CD4-positive, alpha-beta memory T cell (primary cell): ENCODE results near the gene CEACAM19. TPM values are rescaled to one million over a fixed set of nuclear protein-coding genes. Genes with fewer than 3 reads are reported as not detected.
"Not testable (repeated sequence)": the region's sequence is repeated elsewhere in the genome, so short reads cannot be mapped to it uniquely, and the experiment has no call there.

Experiments
- CTCF ChIA-PET: fragments of 350-600 bp; sonication (Branson Sonifier 250); formaldehyde crosslinking; loops from one replicate; lab custom pipeline; 2021; ENCODE audit warnings: inconsistent platforms; ENCODE audit not compliant: partially characterized antibody; lab: Charles Lee
- POLR2A ChIA-PET: fragments of 350-600 bp; sonication (Branson Sonifier 250); formaldehyde crosslinking; loops from one replicate; lab custom pipeline; 2021; ENCODE audit not compliant: partially characterized antibody; lab: Charles Lee
- DNase-seq, 5 donors: peaks; one replicate each; pipeline versions ENCODE4 v3.0.0 to v3.0.0-alpha.2; 2020 to 2022; ENCODE audit warnings: mixed read lengths in 1 of 5
- H3K27ac ChIP-seq: one replicate; pipeline ENCODE4 v1.7.0; 2013; ENCODE audit warnings: low read depth, low read length
- H3K27me3 ChIP-seq: 2 replicates; pipeline ENCODE4 v1.7.0; 2013; ENCODE audit warnings: mild to moderate bottlenecking, low read length, moderate library complexity; ENCODE audit not compliant: insufficient read depth
- H3K36me3 ChIP-seq: 2 replicates; pipeline ENCODE4 v1.7.0; 2013; ENCODE audit warnings: mild to moderate bottlenecking, low read length, moderate library complexity; ENCODE audit not compliant: insufficient read depth
- H3K4me1 ChIP-seq: 2 replicates; pipeline ENCODE4 v1.7.0; 2013; ENCODE audit warnings: mild to moderate bottlenecking, low read length, moderate library complexity; ENCODE audit not compliant: insufficient read depth
- H3K4me3 ChIP-seq, 2 donors: one replicate each; pipeline ENCODE4 v1.7.0; 2013; ENCODE audit warnings: low read length in 2 of 2, mild to moderate bottlenecking in 1 of 2
- H3K9me3 ChIP-seq, 2 donors: one replicate each; pipeline ENCODE4 v1.7.0; 2013; ENCODE audit warnings: low read length in 2 of 2, control low read depth in 1 of 2; ENCODE audit not compliant: control insufficient read depth in 1 of 2
- H3K27ac Mint-ChIP-seq, 7 donors: one replicate each; pipeline ENCODE4 v1.8.0; 2020 to 2021; ENCODE audit warnings: mixed read lengths in 7 of 7, mild to moderate bottlenecking in 6 of 7, inconsistent platforms in 3 of 7, moderate library complexity in 3 of 7
- H3K27me3 Mint-ChIP-seq, 2 donors: one replicate each; pipeline ENCODE4 v1.8.0; 2020 to 2021; ENCODE audit warnings: mixed read lengths in 2 of 2
- H3K36me3 Mint-ChIP-seq, 2 donors: one replicate each; pipeline ENCODE4 v1.8.0; 2020 to 2021; ENCODE audit warnings: mixed read lengths in 2 of 2, inconsistent platforms in 1 of 2, mild to moderate bottlenecking in 1 of 2
- H3K4me1 Mint-ChIP-seq, 4 donors: one replicate each; pipeline ENCODE4 v1.8.0; 2020 to 2021; ENCODE audit warnings: mixed read lengths in 4 of 4, mild to moderate bottlenecking in 1 of 4
- H3K4me3 Mint-ChIP-seq, 8 donors: one replicate each; pipeline ENCODE4 v1.8.0; 2020 to 2021; ENCODE audit warnings: mixed read lengths in 8 of 8, mild to moderate bottlenecking in 7 of 8, moderate library complexity in 6 of 8, inconsistent platforms in 3 of 8
- H3K9me3 Mint-ChIP-seq, 8 donors: one replicate each; pipeline ENCODE4 v1.8.0; 2020 to 2021; ENCODE audit warnings: mixed read lengths in 8 of 8, mild to moderate bottlenecking in 5 of 8, inconsistent platforms in 3 of 8, moderate library complexity in 1 of 8
- intact Hi-C: fragments of 100-400 bp; cut with micrococcal nuclease; formaldehyde crosslinking; loops from one replicate; pipeline ENCODE4 v1.15.1; 2023
- polyA plus RNA-seq, 2 donors: library from polyadenylated mRNA; unstranded; fragments of 300-500 nt; fragmentation: Illumina TruSeq; gene quantifications; one replicate each; pipeline ENCODE4 v1.2.3, GENCODE V29; 2021
- total RNA-seq, 2 experiments: library from RNA; stranded (reverse); gene quantifications; one replicate each; pipeline ENCODE4 v1.2.3, GENCODE V29; 2021

CEACAM19 gene
- total and polyA plus RNA-seq, 4 experiments from 2014 or later: 1.3 to 1.4 TPM; not detected in 2

DNA sequence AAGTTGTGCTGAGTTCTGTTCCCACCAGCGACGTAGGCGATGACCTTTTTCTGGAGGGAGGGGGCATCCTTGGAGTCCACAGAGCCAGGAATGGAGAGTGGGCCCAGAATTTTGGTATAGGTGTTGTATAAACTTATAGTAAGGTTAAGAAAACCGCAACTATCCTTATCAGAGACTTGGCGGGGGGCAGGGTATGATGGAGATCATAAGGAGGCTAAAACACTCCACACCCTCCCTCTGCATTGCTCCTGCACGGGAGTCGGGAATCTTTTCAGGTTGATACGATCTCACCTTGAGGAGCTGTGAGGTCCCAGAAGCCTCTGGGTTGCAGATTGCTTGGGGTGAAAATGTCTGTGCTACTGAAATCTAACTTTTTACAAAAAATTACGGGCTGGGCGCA is 6.3 kb upstream of the CEACAM19 start:
- no peak for DNase-seq
- H3K27ac ChIP-seq: no peak overlapping the region
- ChIA-PET POLR2A (no interaction called here), CTCF (no interaction called here)
- H3K27me3 ChIP-seq: no peaks in the 10 kb centered on the region
- no peaks in the 10 kb centered on the region for H3K4me1 Mint-ChIP-seq
- no peaks in the 10 kb centered on the region for H3K36me3 ChIP-seq
- H3K36me3 Mint-ChIP-seq: no peaks in the 10 kb centered on the region
- no peak overlapping the region for H3K4me3 ChIP-seq
- H3K27me3 Mint-ChIP-seq: no peaks in the 10 kb centered on the region
- H3K9me3 Mint-ChIP-seq: no peaks in the 10 kb centered on the region
- no peaks in the 10 kb centered on the region for H3K4me1 ChIP-seq
- intact Hi-C loops: no loop called here
- no peak overlapping the region for H3K27ac Mint-ChIP-seq
- no peak overlapping the region for H3K4me3 Mint-ChIP-seq
- H3K9me3 ChIP-seq: no peaks in the 10 kb centered on the region

DNA sequence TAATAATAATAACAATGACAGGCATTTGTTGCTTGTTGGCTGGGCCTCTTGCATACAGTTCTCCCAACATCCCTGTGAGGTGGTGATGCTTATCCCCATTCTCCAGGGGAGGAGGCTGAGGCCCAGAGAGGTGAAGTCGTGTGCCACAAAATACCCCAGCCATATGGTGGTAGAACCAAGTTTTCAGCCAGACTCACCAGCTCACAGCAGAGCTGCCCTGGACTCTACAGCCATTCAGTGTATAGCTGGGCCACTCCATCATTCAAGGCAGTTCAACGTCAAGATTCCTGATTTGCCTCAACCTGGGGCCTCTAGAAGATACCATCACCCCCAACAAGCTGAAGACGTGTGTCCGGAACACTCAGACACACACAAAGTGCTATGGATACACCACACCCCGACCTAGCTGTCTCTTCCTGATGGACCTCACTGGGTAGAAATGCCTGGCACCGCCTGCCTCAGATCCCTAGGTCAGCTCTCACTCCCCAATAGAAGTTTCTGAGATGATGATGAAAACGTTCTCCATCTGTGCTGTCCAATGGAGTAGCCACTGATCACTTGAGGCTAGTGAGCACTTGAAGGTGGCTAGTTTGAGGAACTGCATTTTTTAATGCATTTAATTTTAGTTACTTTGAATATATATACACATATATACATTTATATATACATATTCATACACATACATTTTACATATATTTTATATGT is 4.3 kb upstream of the CEACAM19 start:
- H3K36me3 Mint-ChIP-seq: no peaks in the 10 kb centered on the region
- no peak overlapping the region for H3K27ac ChIP-seq
- no peaks in the 10 kb centered on the region for H3K27me3 ChIP-seq
- no peaks in the 10 kb centered on the region for H3K27me3 Mint-ChIP-seq
- no peak overlapping the region for H3K27ac Mint-ChIP-seq
- H3K4me3 ChIP-seq: no peak overlapping the region
- H3K9me3 Mint-ChIP-seq: no peaks in the 10 kb centered on the region
- POLR2A ChIA-PET: no interaction called here
- H3K9me3 ChIP-seq: no peaks in the 10 kb centered on the region
- CTCF ChIA-PET: no interaction called here
- no peaks in the 10 kb centered on the region for H3K36me3 ChIP-seq
- no peaks in the 10 kb centered on the region for H3K4me1 ChIP-seq
- no peak for DNase-seq
- H3K4me1 Mint-ChIP-seq: no peaks in the 10 kb centered on the region
- H3K4me3 Mint-ChIP-seq: no peak overlapping the region
- intact Hi-C loops: no loop called here

DNA sequence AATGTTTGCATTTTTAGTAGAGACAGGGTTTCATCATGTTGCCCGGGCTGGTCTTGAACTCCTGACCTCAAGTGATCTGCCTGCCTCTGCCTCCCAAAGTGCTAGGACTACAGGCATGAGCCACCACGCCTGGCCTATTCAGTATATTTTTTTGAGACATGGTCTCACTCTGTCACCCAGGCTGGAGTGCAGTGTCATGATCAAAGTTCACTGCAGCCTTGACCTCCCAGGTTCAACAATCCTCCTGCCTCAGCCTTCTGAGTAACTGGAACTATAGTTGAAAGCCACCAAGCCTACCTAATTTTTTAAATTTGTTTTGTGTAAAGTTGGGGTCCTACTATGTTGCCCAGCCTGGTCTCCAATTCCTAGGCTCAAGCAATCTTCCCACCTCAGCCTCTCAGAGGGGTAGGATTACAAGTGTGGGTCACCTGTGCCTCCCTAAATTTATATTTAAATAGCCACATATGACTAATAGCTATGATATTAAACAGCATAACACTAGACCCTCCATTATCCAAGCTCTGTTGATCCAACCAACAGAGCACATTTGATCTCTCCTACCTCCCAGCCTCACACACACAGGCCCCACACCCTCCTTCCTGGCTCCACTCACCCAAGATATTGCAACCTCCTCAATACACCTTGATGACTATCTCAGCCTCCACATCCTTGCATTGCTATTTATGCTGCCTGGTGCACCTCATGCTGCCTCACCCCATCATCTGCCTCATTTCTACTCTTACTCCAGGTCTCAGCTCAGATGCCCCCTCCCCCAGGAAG is 2.1 kb upstream of the CEACAM19 start:
- Histone ChIP-seq H3K4me3 (no peak overlapping the region), H3K36me3 (no peaks in the 10 kb centered on the region), H3K27ac (no peak overlapping the region), H3K9me3 (no peaks in the 10 kb centered on the region), H3K4me1 (no peaks in the 10 kb centered on the region), H3K27me3 (no peaks in the 10 kb centered on the region)
- Mint-ChIP-seq H3K27ac (no peak overlapping the region), H3K4me3 (no peak overlapping the region), H3K36me3 (no peaks in the 10 kb centered on the region), H3K9me3 (peaks cover 0 to 4% (median 0%) of the 10 kb centered on the region in 8 donors), H3K27me3 (peaks cover 0 to 7% of the 10 kb centered on the region in 2 donors), H3K4me1 (no peaks in the 10 kb centered on the region)
- intact Hi-C loops: no loop called here
- no peak for DNase-seq
- CTCF ChIA-PET: interaction anchor here (1.5 kb wide), 1 partner anchor 12 kb away, joined by 3 read pairs; no protein-coding TSS in a partner anchor
- POLR2A ChIA-PET: no interaction called here

DNA sequence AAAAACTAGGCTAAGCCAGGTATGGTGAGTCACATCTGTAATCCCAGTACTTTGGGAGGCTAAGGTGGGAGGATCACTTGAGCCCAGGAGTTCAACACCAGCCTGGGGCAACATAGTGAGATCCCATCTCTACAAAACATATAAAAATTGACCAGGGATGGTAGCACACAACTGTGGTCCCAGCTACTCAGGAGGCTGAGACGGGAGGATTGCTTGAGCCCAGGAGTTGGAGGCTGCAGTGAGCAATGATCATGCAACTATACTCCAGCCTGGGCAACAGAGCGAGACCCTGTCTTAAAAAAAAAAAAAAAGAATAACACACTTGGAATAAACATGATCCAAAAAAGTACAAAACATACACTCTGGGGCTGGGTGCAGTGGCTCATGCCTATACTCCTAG is 1.3 kb upstream of the CEACAM19 start:
- H3K27me3 ChIP-seq, H3K27me3 Mint-ChIP-seq, DNase-seq, H3K27ac Mint-ChIP-seq, H3K9me3 ChIP-seq, H3K4me3 Mint-ChIP-seq, H3K4me1 ChIP-seq, H3K36me3 ChIP-seq, H3K4me1 Mint-ChIP-seq, H3K4me3 ChIP-seq, CTCF ChIA-PET, H3K9me3 Mint-ChIP-seq, H3K27ac ChIP-seq, POLR2A ChIA-PET, intact Hi-C loops, H3K36me3 Mint-ChIP-seq: not testable (repeated sequence)

DNA sequence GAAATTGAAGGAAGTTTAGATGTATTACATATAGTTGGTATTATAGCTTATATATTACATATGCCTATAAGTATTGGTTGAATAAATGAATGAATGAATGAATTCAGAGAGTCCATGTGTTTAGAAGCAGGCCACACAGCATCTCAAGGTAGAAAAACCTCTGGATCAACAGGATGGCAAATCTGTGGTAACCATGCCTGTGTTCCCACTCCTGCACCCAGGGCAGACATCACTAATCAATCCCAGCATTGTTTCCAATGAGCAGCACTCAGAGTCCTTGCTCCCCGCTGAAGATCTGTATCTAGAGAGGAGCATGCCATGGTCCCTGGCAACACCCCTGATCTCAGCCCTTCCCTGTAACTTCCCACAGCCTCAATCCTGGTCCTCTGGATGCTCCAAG is 944 bp downstream of the CEACAM19 start:
- ChIA-PET CTCF (interaction anchor here (1.1 kb wide), 1 partner anchor 10 kb away, joined by 3 read pairs; no protein-coding TSS in a partner anchor), POLR2A (no interaction called here)
- H3K4me3 Mint-ChIP-seq: no peak overlapping the region

DNA sequence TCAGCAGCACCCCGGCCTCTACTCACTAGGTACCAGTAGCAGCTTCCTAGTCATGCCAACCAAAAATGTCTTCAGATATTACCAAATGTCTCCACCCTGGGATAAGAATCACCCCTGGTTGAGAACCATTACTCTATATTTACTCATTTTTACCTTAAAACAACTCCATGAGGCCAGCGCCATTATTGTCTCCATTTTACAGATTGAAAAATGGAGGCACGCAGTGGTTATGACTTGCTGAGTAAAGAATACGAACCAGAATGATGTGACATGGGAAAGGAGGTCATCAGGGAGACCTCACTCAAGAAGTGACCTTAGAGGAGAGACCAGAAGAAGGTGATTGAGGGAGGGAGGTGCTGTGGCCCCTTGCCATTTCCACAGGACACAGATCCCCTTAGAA is 2.2 kb downstream of the CEACAM19 start:
- POLR2A ChIA-PET: no interaction called here
- H3K27ac Mint-ChIP-seq: no peak overlapping the region
- DNase-seq: no peak
- CTCF ChIA-PET: interaction anchor here (1.1 kb wide), 1 partner anchor 11 kb away, joined by 3 read pairs; no protein-coding TSS in a partner anchor
- Histone ChIP-seq H3K9me3 (no peaks in the 10 kb centered on the region), H3K27ac (no peak overlapping the region), H3K4me1 (no peaks in the 10 kb centered on the region), H3K4me3 (no peak overlapping the region), H3K27me3 (no peaks in the 10 kb centered on the region), H3K36me3 (no peaks in the 10 kb centered on the region)
- intact Hi-C loops: no loop called here
- no peaks in the 10 kb centered on the region for H3K4me1 Mint-ChIP-seq
- peaks cover 0 to 10% of the 10 kb centered on the region in 2 donors for H3K27me3 Mint-ChIP-seq
- no peaks in the 10 kb centered on the region for H3K36me3 Mint-ChIP-seq
- no peak overlapping the region for H3K4me3 Mint-ChIP-seq
- H3K9me3 Mint-ChIP-seq: peaks cover 0 to 4% (median 0%) of the 10 kb centered on the region in 8 donors

More for the DNA sequence above, 944 bp downstream of the CEACAM19 start:
- no peaks in the 10 kb centered on the region for H3K36me3 Mint-ChIP-seq
- no peaks in the 10 kb centered on the region for H3K27me3 ChIP-seq
- H3K27ac Mint-ChIP-seq: no peak overlapping the region
- H3K27me3 Mint-ChIP-seq: peaks cover 0 to 10% of the 10 kb centered on the region in 2 donors
- intact Hi-C loops: no loop called here
- H3K27ac ChIP-seq: no peak overlapping the region
- DNase-seq: no peak
- no peaks in the 10 kb centered on the region for H3K9me3 ChIP-seq
- no peaks in the 10 kb centered on the region for H3K36me3 ChIP-seq
- no peaks in the 10 kb centered on the region for H3K4me1 ChIP-seq
- H3K4me3 ChIP-seq: no peak overlapping the region
- H3K4me1 Mint-ChIP-seq: no peaks in the 10 kb centered on the region
- peaks cover 0 to 4% (median 0%) of the 10 kb centered on the region in 8 donors for H3K9me3 Mint-ChIP-seq

DNA sequence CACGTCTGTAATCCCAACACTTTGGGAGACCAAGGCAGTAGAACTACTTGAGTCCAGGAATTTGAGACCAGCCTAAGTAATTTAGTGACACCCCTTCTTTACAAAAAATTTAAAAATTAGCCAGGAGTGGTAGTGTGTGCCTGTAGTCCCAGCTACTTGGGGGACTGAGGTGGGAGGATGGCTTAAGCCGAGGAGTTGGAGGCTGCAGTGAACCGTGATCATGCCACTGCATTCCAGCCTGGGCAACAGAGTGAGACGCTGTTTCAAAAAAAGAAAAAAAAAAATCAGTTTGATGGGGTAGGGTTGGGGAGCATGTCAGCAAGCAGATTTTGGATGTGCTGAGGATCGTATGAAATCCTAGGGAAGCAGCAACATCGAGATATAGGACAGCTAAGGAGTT is 4.2 kb downstream of the CEACAM19 start:
- Mint-ChIP-seq H3K9me3 (peaks cover 0 to 4% (median 0%) of the 10 kb centered on the region in 8 donors), H3K27ac (no peak overlapping the region), H3K36me3 (no peaks in the 10 kb centered on the region), H3K4me1 (no peaks in the 10 kb centered on the region), H3K27me3 (peaks cover 0 to 13% of the 10 kb centered on the region in 2 donors), H3K4me3 (no peak overlapping the region)
- H3K36me3 ChIP-seq: no peaks in the 10 kb centered on the region
- DNase-seq: no peak
- H3K27me3 ChIP-seq: no peaks in the 10 kb centered on the region
- intact Hi-C loops: no loop called here
- H3K9me3 ChIP-seq: no peaks in the 10 kb centered on the region
- CTCF ChIA-PET: interaction anchor here (1.0 to 1.5 kb wide), 2 partner anchors 18 to 170 kb away, joined by 3 to 4 read pairs; partner anchors contain the start of gene NECTIN2
- H3K4me1 ChIP-seq: no peaks in the 10 kb centered on the region
- H3K4me3 ChIP-seq: no peak overlapping the region
- POLR2A ChIA-PET: no interaction called here
- H3K27ac ChIP-seq: no peak overlapping the region
